HepG2 (cell line): Measurements from ENCODE around the gene HLF. TPM values are rescaled to one million over a fixed set of nuclear protein-coding genes. Genes with fewer than 3 reads are reported as not detected.

Experiments
- CBX5 ChIP-seq: sonication (generic); formaldehyde crosslinking; IDR thresholded peaks from 2 replicates; pipeline ENCODE4 v1.4.0; 2020; ENCODE audit warnings: missing genetic modification reagents, borderline replicate concordance
- ETS1 ChIP-seq: sonication (generic); formaldehyde crosslinking; IDR thresholded peaks from 2 replicates; pipeline ENCODE4 v1.4.0; 2020; ENCODE audit warnings: missing genetic modification reagents
- ETV5 ChIP-seq: IDR thresholded peaks from 2 replicates; pipeline ENCODE4 v1.6.1; 2018; ENCODE audit warnings: missing biosample characterization, missing genetic modification reagents, inconsistent platforms, borderline replicate concordance
- FOSL1 ChIP-seq: sonication (generic); formaldehyde crosslinking; IDR thresholded peaks from 2 replicates; pipeline ENCODE4 v1.9.0; 2021; ENCODE audit warnings: missing genetic modification reagents, borderline replicate concordance
- KDM5B ChIP-seq: sonication (generic); formaldehyde crosslinking; IDR thresholded peaks from 2 replicates; pipeline ENCODE4 v1.4.0; 2020; ENCODE audit warnings: missing genetic modification reagents, mild to moderate bottlenecking, borderline replicate concordance
- MAX ChIP-seq: IDR thresholded peaks from 2 replicates; pipeline ENCODE4 v1.6.1; 2012; ENCODE audit warnings: inconsistent platforms
- MYC ChIP-seq: sonication (generic); formaldehyde crosslinking; IDR thresholded peaks from 2 replicates; pipeline ENCODE4 v1.9.0; 2021; ENCODE audit warnings: missing genetic modification reagents, borderline replicate concordance
- PBX3 ChIP-seq: sonication (generic); formaldehyde crosslinking; IDR thresholded peaks from 2 replicates; pipeline ENCODE4 v1.8.1; 2023; ENCODE audit warnings: missing genetic modification reagents, inconsistent platforms, borderline replicate concordance
- RXRB ChIP-seq: IDR thresholded peaks from 2 replicates; pipeline ENCODE4 v1.6.1; 2016; ENCODE audit warnings: borderline replicate concordance, missing genetic modification reagents, missing compliant biosample characterization
- SMC3 ChIP-seq: IDR thresholded peaks from 2 replicates; pipeline ENCODE4 v1.6.1; 2011; ENCODE audit warnings: low read length, improper control_type of control experiment
- SOX6 ChIP-seq, 2 experiments: fragments of 450-650 bp in 1 of 2; sonication (generic) in 1 of 2; formaldehyde crosslinking in 1 of 2; IDR thresholded peaks; 2 replicates each; pipeline versions ENCODE4 v1.4.0 to v1.6.1; 2017 to 2020; ENCODE audit warnings: antibody characterized with exemption in 1 of 2, mild to moderate bottlenecking in 1 of 2, missing genetic modification reagents in 1 of 2
- TCF7L2 ChIP-seq: IDR thresholded peaks from 2 replicates; pipeline ENCODE4 v1.6.1; 2011; ENCODE audit warnings: mild to moderate bottlenecking, low read depth, low read length, moderate library complexity
- ZEB1 ChIP-seq: IDR thresholded peaks from 2 replicates; pipeline ENCODE4 v1.6.1; 2012; ENCODE audit warnings: mild to moderate bottlenecking, low read depth, inconsistent platforms; ENCODE audit not compliant: insufficient replicate concordance
- ZFP82 ChIP-seq: sonication (generic); formaldehyde crosslinking; IDR thresholded peaks from 2 replicates; pipeline ENCODE4 v1.5.1; 2020; ENCODE audit warnings: mild to moderate bottlenecking, missing genetic modification reagents, borderline replicate concordance
- ZFY ChIP-seq: sonication (generic); formaldehyde crosslinking; IDR thresholded peaks from 2 replicates; pipeline ENCODE4 v1.4.0; 2020; ENCODE audit warnings: missing genetic modification reagents
- ZGPAT ChIP-seq: IDR thresholded peaks from 2 replicates; pipeline ENCODE4 v1.6.1; 2016; ENCODE audit warnings: mild to moderate bottlenecking
- ZKSCAN8 ChIP-seq: IDR thresholded peaks from 2 replicates; pipeline ENCODE4 v1.6.1; 2016; ENCODE audit warnings: borderline replicate concordance, missing genetic modification reagents, missing compliant biosample characterization
- ZNF160 ChIP-seq: sonication (generic); formaldehyde crosslinking; IDR thresholded peaks from 2 replicates; pipeline ENCODE4 v1.8.0; 2022; ENCODE audit warnings: mild to moderate bottlenecking, inconsistent platforms, missing genetic modification reagents
- ZNF292 ChIP-seq: sonication (generic); formaldehyde crosslinking; IDR thresholded peaks from 2 replicates; pipeline ENCODE4 v1.8.1; 2022; ENCODE audit warnings: mild to moderate bottlenecking, low read depth, missing genetic modification reagents, borderline replicate concordance
- ZNF740 ChIP-seq: sonication (generic); formaldehyde crosslinking; IDR thresholded peaks from 2 replicates; pipeline ENCODE4 v1.4.0; 2020; ENCODE audit warnings: missing genetic modification reagents
- ZXDC ChIP-seq: sonication (generic); formaldehyde crosslinking; IDR thresholded peaks from 2 replicates; pipeline ENCODE4 v1.5.0; 2020; ENCODE audit warnings: mild to moderate bottlenecking, missing genetic modification reagents
- polyA plus RNA-seq, 8 experiments: library from polyadenylated mRNA; depleted of rRNA in 3 of 8; stranded (reverse) in 7 of 8; unstranded in 1 of 8; fragments of >200 nt; fragmentation: Illumina TruSeq in 4 of 8; extraction: Trizol in 4 of 8; gene quantifications; 2 replicates each; pipeline versions ENCODE4 v1.2.1 to v1.2.3, GENCODE V29; 2011 to 2016; ENCODE audit warnings: low read depth in 4 of 8, missing spikeins in 1 of 8, mixed read lengths in 1 of 8; ENCODE audit not compliant: insufficient read depth in 1 of 8
- total RNA-seq, 5 experiments: library from RNA; depleted of rRNA; stranded (reverse); fragments of >200 nt; fragmentation: Illumina TruSeq; extraction: Trizol; gene quantifications; 2 replicates each; pipeline ENCODE4 v1.2.3, GENCODE V29; 2016; ENCODE audit warnings: low read depth in 1 of 5

Gene HLF
- total and polyA plus RNA-seq, 2 of the 13 experiments (the other 11 are each of a cell fraction or from before 2014, with no cell fraction given) = 202 to 346 TPM

- TF ChIP-seq ZGPAT (CRISPR knock-in tag) (peak; percentile 97), RXRB (CRISPR knock-in tag) (peak; percentile 99), SMC3 (peak; percentile 29; the same call in 1 of the 2 replicates), TCF7L2 (peak; percentile 98), CBX5 (CRISPR knock-in tag) (peak; percentile 56; the same call in 1 of the 2 replicates), MAX (peak; percentile 97), ZKSCAN8 (CRISPR knock-in tag) (peak; percentile 97), KDM5B (CRISPR knock-in tag) (no peak), ZNF292 (CRISPR knock-in tag) (peak; percentile 81; the same call in 1 of the 2 replicates), ETV5 (CRISPR knock-in tag) (peak; percentile 95), ZFP82 (CRISPR knock-in tag) (no peak), ETS1 (CRISPR knock-in tag) (no peak; the same call in 1 of the 2 replicates), ZFY (CRISPR knock-in tag) (peak; percentile 39), SOX6 (IDR thresholded peaks at IDR 0.05) (no peak), SOX6 (CRISPR knock-in tag; IDR thresholded peaks at IDR 0.05) (peak; percentile 98), ZNF160 (CRISPR knock-in tag) (0 out of 2 replicates have a peak, but pooled peaks have one; percentile 68), FOSL1 (CRISPR knock-in tag) (peak; percentile 98), ZNF740 (CRISPR knock-in tag) (peak; percentile 92), PBX3 (CRISPR knock-in tag) (no peak), MYC (CRISPR knock-in tag) (peak; percentile 76), ZXDC (CRISPR knock-in tag) (no peak), ZEB1 (peak; percentile 65)
Measured at GRCh38 chr17:55286681-55287589, 22.2 kb downstream of the HLF start (continued).
